Urothelium cell line (cell line): ENCODE data around the gene CHRNA9.

Experiments used
- DNase-seq: peaks from one replicate; pipeline ENCODE4 v3.0.0; 2011; ENCODE audit warnings: low spot score, mixed read lengths
- FAIRE-seq: peaks from 2 replicates; lab custom pipeline; 2011; peaks lifted over from hg19 to GRCh38; lab: Jason Lieb, UNC

Gene CHRNA9

DNA sequence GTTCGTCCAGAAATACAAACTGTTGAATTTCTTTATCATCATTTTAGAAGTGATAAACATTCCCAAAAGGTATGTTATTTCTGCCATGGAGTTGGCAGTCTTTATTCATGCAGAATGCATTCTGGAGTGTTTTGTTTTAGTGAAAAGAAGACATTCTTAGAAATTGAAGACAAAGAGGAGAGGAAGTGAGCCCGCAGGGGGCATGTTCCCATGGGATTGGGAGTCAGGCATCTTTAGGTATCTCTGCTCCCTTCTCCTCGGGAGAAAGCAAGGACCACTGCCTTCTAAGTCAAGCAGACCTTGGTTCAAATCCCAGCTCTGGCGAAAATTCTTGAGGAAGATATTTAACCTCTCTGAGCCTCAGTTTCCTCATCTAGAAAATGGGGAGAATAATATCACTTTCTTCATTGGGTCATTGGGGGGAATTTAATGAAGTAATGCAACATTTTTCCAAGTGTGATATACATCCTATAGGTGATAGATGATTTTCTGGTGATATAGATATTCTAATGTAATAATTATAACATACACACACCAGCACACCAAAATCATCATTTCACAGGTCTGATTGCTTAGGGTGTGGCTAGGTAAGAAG, 26.5 kb upstream of the CHRNA9 start:
- DNase-seq = no peak
- FAIRE-seq = no peak

DNA sequence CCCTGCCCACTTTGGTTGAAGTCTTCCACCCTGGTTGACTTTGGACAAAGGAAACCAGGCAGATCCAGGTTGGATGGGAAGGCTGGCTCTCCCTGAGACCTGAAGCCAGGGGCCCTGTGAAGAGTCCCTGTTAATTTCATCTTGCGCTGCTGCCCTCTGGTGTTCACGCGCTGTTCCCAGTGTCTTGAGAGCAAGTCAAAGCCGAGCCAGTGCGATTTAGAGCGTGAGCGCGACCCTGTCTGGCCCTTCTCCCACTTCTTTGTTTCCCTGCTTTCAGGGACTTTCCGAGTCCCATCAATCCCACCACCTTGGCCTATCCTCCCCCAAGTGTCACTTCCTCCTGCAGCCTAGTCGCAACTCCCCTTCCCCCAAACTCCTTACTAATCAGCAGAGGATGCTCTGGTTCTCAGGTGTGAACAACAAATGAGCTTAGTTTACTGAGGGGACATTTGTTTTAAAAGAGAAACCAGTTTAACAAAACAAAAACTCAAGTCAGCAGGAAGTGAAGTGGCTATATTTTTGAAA, 25.8 kb upstream of the CHRNA9 start:
- FAIRE-seq (peak; percentile 58), DNase-seq (peak; percentile 82)

DNA sequence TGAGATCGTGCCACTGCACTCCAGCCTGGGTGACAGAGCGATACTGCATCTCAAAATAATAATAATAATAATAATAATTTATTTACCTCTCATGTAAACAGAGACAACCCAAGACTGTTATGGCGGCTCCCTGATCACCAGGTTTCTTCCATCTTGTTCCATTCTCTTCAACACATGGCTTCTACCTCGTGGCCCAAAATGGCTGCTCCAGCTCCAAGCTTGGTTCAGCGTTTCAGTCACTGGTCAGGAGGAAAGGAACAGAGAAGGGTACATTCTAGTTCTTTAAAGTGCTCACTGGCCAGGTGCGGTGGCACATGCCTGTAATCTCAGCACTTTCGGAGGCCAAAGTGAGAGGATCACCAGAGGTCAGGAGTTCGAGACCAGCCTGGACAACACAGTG, 24.9 kb upstream of the CHRNA9 start:
- DNase-seq (no peak), FAIRE-seq (no peak)

DNA sequence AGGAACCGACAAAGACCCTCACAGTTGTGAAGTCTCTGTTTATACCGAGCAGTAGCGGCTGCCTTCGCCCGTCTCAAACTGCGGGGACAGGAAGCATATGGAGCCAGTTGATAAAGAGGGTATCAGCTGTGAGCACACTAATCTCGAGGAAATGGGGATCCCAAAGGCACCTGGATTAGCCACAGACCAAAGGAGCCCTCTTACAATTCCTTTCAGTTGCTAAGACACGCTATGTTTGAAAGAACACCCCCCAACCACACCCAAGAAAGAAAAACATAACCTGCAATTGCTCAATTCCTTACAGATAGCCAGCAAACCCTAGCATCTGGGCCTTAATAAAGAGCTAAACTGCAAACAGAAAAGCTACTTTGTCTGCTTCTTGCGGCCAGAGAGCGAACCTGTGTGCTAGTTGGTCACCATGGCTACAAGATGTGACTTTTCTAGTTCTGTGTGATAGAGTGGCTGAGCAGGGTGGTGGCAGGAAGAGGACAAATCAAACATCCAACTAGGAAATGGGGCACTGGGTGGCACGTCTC, 23.3 kb upstream of the CHRNA9 start:
- no peak for FAIRE-seq
- no peak for DNase-seq

DNA sequence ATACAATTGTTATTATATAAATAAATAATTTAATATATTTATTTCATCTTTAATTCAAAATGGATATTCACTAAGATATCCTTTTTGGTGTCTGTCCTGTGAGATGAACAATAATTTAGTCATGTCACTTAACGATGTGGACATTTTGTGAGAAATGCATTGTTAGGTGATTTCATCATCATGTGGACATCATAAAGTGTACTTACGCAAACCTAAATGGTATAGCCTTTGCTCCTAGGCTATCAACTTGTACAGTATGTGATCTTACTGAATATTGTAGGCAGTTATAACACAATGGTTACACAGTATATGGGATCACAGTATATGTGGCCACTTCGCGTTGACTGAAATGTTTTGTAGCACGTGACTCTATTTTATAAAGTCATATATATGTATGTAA, 20.2 kb upstream of the CHRNA9 start:
- FAIRE-seq = peak; percentile 56

DNA sequence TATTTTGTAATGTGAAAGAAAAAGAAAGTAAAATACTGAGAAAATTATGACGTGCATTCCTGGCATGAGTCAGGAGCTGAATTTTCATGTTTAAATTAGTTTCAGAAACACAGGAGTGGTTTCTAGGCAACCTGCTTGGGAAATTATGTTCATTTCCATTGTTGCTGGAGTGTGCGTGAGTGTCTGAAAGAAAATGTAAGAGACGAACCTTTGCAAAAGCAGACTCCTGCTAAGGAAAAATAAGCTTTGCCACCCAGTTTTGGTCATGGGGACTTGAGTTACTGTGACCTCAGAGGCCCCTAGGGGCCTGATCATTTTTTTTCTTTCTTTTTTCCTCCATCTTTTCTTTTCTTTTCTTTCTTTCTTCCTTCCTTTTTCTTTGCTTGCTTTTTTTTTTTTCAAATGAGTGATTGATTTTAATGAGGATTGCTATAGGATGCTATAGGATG, 18.8 kb upstream of the CHRNA9 start:
- FAIRE-seq = no peak

More for the DNA sequence above, 20.2 kb upstream of the CHRNA9 start:
- no peak for DNase-seq

DNA sequence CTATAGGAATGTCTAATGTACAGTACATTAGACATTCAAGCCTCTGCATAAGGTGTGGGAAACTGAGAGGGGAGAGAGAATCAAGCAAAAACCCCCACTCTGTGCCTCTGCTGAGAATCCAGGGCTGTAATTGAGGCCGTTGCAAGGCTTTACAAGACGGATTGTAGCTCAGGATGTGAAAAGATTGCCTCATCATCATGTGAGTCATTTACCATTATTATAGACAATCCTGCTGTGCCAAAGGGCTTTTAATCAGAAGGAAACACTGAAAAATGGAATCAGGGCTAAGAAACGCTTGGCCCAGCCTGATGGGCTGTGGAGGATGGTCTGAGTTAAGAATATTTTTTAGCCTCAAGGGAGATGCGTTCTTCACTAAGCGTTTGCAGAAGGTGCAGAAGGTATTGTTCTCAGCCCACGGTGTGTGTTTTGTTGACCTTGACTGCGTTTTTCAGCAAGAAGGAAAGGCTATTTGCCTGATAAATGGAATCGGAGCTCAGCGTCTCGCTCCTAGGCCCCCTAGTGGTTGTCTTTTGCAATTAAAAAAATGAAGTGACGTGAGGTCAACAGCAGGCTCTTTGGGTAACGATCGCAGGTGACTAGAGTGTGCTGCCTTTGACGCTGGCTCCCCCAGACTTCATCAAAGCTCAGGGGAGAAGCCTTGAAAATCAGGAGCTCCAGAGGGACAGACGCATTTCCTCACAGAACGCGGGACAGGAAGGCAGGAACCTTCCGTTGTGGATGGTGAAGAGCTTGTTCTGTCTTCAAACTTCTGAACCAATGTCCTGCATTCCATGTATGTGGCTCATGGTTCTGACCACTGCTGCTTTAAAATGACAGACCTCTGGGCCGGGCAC, 18.1 kb upstream of the CHRNA9 start:
- FAIRE-seq = no peak

More for the DNA sequence above, 18.8 kb upstream of the CHRNA9 start:
- DNase-seq = no peak

DNA sequence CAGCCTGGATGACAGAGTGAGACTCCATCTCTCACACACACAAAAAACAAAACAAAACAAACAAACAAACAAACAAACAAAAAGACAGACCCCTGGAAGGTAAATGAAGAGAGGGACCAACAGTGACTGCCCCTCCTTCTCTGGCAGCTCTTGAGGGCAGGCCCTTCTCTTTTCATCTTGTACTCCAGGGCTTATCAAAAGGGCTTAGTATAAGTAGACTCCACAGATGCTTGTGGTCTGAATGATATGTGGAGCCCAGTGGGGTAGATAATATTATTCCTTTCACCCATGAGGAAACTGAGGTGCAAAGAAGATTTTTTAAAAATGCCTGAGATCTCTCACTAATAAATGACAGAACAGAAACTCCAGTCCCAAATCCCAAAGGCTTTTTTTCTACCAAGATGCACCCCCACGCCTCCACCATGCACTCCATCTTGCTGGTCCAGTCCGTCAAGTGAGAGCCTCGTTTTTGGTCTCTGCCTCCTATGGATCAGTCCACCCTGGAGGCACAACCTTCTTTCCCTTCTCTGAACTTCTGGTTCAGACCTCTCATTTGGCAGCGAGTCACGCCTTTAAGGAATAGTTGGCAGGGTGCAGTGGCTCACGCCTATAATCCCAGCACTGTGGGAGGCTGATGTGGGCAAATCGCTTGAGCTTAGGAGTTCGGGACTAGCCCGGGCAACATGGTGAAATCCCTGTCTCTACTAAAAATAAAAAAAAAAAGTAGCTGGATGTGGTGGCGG, 17.0 kb upstream of the CHRNA9 start:
- FAIRE-seq (no peak), DNase-seq (no peak)

More for the DNA sequence above, 18.1 kb upstream of the CHRNA9 start:
- DNase-seq = peak; percentile 82

DNA sequence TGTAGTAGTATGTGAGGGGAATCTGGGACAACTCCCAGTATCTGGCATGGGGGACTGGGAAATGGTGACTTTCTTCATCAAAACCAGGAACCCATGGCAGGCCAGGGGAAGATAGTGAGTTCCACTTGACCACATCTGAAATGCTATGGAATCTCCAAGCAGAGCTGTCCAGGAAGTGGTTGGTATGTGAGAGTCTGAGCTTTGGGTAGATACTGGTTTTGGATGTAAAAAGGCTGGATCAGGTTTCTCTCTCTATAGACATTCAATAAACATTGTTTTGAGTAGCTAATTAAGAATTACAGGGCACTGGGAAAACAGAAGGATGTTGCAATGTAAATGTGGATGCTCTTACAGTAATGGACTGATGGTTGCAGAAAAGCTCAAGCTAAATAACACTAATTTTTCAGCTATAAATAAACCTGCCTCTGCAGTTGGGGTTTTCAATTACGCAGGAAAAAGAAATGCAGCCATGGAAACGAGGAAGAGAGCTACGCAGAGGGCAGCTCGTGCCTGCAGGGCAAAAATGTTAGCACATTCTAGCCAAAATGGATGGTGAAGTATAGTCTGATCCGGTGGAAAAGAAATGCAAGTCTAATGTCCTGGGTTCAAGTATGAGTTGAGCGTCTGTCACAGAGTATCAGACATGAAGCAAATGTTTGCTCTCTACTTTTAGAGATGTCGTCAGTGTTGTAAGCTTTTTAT, 13.4 kb upstream of the CHRNA9 start:
- DNase-seq (no peak), FAIRE-seq (no peak)

DNA sequence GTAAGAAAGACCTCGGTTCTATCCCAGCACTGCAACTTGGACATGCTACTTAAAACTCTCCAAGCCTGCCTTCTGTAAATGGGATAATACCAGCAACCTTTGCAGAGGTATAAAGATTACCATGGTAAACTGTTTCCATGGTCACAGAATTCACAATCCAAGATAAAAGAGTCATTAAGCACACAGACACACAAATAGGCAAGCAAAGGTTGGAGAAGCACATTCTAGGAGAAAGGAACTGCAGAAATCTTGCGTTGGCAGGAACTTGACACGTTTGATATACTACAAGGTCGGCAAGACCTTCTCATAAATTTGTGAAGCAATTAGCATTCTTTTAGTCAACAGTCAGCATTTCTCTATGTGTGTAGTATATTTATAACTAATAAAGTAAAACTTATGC, 12.3 kb upstream of the CHRNA9 start:
- no peak for FAIRE-seq
- no peak for DNase-seq

DNA sequence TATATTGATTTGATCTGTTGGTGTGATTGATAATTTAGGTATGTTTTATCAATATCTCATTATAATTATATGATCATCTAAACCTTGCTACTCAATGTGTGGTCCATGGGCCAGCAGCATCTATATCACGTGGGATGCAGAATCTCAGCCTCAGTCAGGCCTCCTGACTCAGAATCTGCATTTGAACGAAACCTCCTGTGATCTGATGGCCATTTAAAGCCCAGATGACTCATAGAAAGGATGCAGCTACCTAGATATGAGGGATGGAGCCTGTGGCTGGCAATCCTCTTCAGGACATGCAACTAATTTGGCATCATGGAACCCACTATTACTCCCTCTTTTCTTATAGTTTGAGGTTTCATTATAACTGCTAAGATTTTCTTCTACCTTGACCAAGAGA, 11.3 kb upstream of the CHRNA9 start:
- no peak for FAIRE-seq
- DNase-seq = no peak

DNA sequence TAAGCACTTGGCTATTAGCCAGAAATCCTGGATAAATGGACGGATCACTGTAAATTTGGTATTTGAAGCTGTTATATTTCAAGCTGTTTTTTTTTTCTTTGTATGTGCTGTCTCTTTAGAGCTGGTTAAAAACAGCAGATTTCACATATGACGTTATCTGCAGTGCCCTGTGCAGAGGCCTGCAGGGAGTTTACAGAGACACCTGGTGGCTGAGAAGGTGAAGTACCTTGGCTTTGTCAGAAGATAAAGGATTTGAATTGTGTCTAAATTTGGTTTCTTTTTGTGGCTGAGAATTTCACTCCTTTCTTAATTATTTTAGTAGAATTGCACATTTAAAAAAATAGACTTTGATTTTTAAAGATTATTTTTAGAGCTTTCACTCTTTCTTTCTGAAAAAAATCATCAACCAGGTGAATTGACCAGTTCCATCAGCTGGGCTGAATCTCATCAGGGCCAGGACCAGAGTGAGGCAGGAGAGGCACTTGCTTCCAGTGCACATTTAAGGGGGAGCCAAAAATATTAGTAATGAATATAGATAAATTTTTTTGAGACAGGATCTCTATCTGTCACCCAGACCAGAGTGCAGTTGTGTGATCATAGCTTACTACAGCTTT, 9.6 kb upstream of the CHRNA9 start:
- DNase-seq (peak; percentile 82), FAIRE-seq (no peak)

DNA sequence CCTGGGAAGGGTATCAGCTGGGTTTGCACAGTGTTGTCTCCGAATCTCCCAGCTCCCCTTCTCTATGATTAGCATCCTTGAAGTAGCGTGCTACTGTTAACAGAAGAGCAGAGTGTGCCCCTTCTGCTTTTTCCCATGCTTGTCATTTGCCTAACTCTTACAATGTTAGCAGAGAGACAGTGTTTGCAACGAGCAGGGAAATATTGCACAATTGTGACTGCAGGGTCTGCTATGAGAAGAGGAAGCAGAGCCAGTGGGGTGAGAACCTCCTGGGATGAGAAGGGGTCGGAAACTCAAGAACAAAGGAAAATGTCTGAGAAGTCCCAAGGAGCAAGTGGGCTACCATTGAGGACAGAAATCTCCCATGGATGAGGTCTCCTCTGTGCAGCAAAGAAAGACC, 7.8 kb upstream of the CHRNA9 start:
- no peak for FAIRE-seq
- DNase-seq = no peak

DNA sequence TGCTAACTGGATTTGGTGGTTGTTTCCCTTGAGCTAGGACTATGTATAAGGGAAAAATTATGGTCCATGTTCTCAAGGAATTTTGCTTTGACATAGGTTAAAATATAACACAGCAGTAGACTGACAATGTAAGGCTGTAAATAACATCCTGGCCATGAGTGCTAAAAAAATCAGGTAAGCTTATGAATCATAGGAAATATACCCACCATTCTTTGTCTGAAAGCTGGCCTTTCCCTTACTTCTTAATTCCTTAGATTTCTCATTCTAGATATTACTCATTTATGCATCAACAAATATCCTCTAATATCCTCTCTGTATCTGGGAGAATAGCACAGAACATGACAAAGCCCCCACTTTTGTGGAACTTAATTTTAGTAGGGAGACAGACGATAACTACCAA, 6.8 kb upstream of the CHRNA9 start:
- no peak for DNase-seq
- FAIRE-seq = no peak

DNA sequence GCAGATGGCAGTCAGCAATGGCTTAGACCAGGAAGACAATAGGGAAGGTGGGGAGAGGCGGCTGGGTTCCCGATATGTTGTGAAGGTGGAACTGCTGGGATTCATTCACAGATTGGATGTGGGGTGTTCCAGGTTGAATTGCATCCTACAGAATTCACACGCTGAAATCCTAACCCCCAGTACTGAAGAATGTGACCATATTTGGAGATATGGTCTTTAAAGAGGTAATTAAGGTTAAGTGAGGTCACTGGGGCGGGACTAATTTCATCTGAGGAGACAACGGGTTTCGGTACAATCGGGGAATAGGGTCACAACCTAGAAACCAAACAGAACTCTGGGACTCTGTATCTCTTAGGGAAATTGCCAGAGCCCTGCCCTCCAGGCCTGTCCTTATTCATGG, 5.3 kb upstream of the CHRNA9 start:
- DNase-seq (no peak), FAIRE-seq (no peak)

DNA sequence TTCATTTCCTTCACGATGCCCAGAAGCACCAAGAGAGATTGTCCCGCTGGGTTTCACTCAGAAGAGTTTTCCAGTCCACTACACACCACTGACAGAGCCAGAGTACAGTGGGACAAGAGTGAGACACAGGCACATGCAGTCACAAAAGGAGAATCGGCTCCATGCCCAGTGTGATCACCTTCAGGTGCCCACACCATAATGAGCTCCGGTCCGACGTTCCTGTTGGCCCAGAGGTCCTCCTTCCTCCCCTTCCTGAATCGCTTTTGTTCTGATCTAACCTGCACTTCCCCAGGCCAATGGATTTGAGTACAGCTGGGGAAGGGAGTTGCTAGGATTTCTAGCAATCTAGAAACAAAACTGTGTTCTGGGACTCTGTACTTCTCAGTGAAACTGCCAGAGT, 4.6 kb upstream of the CHRNA9 start:
- FAIRE-seq = no peak
- no peak for DNase-seq

DNA sequence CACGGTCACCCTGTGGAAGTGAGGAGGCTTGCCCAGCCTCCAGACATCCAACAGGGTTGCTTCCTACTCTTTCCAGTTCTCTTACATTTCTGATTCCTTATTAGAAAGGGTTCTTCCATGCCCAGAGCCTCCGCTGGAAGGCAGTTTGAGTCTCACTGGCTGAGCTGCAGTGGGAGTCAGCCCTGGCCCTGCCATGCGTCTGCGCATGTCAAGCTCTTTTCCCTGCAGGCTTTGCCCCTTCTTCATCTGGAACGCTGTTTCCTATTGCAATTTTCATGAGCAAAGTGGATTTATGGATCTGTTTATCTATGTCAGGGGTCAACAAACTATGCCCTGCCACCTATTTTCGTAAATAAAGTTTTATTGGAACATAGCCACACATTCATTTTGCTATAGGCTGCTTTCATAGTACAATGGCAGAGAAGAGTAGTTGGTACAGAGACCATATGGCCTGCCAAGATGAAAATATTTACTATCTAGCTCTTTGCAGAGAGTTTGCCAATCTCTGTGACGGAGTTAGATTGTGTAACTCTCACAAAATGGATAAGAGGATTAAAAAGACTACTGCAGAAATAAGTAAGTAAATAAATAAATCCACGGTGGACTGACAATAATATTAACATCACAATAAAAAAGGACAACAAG, 3.9 kb upstream of the CHRNA9 start:
- DNase-seq (no peak), FAIRE-seq (no peak)

DNA sequence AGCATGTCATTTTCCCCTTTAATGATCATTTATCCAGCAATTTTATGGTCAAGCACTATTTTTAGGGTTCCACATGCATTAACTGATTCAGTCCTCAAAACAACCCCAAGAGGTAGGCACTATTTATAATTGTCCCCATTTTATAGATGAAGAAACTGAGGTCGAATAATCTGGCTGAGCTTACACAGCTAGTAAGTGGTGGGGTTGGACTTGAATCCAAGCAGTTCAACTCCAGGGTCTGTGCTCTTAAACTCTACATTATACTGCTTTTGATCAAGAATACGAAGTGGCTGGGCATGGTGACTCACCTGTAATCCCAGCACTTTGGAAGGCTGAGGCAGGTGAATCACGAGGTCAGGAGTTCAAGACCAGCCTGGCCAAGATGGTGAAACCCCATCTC, 3.2 kb upstream of the CHRNA9 start:
- no peak for DNase-seq
- FAIRE-seq = no peak

DNA sequence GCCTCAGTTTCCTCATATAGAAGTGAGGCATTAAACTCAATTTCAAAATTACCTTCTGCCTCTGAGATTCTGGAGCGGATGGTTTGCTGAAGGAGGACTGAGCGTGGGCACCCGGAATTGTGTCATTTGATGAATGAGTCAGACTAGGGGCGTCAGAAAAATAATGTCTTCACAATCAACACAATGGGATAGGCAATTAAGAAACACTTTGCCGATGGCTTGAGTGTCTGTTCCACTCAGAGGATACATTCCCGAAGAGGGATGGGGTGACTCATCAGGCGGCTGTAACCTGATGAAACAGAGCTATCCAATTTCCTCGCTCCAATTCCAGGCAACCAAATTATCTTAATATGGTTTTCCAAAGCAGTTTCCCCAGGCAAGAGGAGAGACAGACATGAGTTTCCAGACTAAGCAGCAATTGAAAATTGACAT, 1.2 kb upstream of the CHRNA9 start:
- peak; percentile 87 for DNase-seq
- FAIRE-seq = peak; percentile 92

DNA sequence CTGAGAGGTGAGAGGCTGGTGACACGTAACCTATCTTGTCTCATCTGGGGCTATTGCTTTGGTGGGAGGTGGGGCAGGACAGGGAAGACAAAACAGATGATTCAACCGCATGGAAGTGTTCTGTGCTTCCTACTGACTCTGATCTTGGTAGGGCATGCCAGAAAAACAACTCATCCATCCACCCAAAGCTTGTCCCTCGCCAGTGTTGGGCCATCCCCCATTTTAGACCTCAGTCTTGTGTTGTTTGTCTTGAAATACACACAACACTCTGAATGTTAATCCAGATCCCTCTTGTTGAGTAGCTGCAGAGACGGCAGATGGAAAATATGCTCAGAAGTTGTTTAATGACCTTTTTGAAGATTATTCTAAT, 377 bp downstream of the CHRNA9 start:
- peak; percentile 30 for DNase-seq
- peak; percentile 59 for FAIRE-seq
